ENCODE data around the gene WDR86. TPM values are rescaled to one million over a fixed set of nuclear protein-coding genes. Genes with fewer than 3 reads are reported as not detected.

Gene WDR86
- polyA plus RNA-seq, 1 donor (not counting 4 experiments of a cell fraction or from before 2014, with no cell fraction given) = not detected

GRCh38 chr7:151366166-151366879 is 43.5 kb downstream of the WDR86 start:
- Histone ChIP-seq H3K9me3 (ENCODE audit: control insufficient read depth, low read depth, low read length) (no peaks in the 10 kb centered on the region), H3K27me3 (ENCODE audit: control insufficient read depth, extremely low read depth, insufficient read depth, low read length) (no peaks in the 10 kb centered on the region), H3K9ac (ENCODE audit: control insufficient read depth, extremely low read depth, insufficient read depth, low read length) (no peak overlapping the region), H4K20me1 (ENCODE audit: control insufficient read depth, extremely low read depth, insufficient read depth, low read length) (no peaks in the 10 kb centered on the region), H3K4me1 (ENCODE audit: control insufficient read depth, extremely low read depth, insufficient read depth, low read length) (no peaks in the 10 kb centered on the region), H3K27ac (ENCODE audit: control insufficient read depth, insufficient read depth, low read length) (no peak overlapping the region), H3K4me2 (ENCODE audit: control insufficient read depth, extremely low read depth, insufficient read depth, low read depth, low read length) (no peak overlapping the region), H3K4me3 (ENCODE audit: control insufficient read depth in 2 of 3, extremely low read depth in 1 of 3, insufficient read depth in 2 of 3, low read depth in 1 of 3, low read length in 3 of 3) (no peak overlapping the region), H3K79me2 (ENCODE audit: control insufficient read depth, insufficient read depth, low read length) (no peaks in the 10 kb centered on the region), H2AFZ (ENCODE audit: control insufficient read depth, low read length) (no peak overlapping the region), H3K36me3 (ENCODE audit: control insufficient read depth in 2 of 2, extremely low read depth in 1 of 2, insufficient read depth in 2 of 2, low read length in 2 of 2) (peaks cover 3 to 4% of the 10 kb centered on the region in 2 experiments), H3K9me1 (ENCODE audit: control insufficient read depth, extremely low read depth, insufficient read depth, low read length) (no peaks in the 10 kb centered on the region)
- DNase-seq (ENCODE audit: low read depth, low spot score) (no peak), FAIRE-seq (no peak)
- dilution Hi-C loops (cut with MboI; ENCODE audit: extremely low pct_ligation_motif_present, low sequenced_read_pairs) = no loop called here
- TF ChIP-seq EZH2 (IDR thresholded peaks at IDR 0.05; ENCODE audit: low read length) (no peak), CTCF (optimal IDR thresholded peaks at IDR 0.05 in 1 of 3, IDR thresholded peaks at IDR 0.05 in 1 of 3, conservative IDR thresholded peaks at IDR 0.05 in 1 of 3; ENCODE audit: extremely low read depth in 1 of 3, insufficient read depth in 2 of 3, low read length in 3 of 3) (no peak)

- Histone ChIP-seq H2AFZ (ENCODE audit: control insufficient read depth, low read length) (no peak overlapping the region), H3K4me2 (ENCODE audit: control insufficient read depth, extremely low read depth, insufficient read depth, low read depth, low read length) (no peak overlapping the region), H3K9me1 (ENCODE audit: control insufficient read depth, extremely low read depth, insufficient read depth, low read length) (no peaks in the 10 kb centered on the region), H3K27me3 (ENCODE audit: control insufficient read depth, extremely low read depth, insufficient read depth, low read length) (no peaks in the 10 kb centered on the region), H3K4me3 (ENCODE audit: control insufficient read depth in 2 of 3, extremely low read depth in 1 of 3, insufficient read depth in 2 of 3, low read depth in 1 of 3, low read length in 3 of 3) (no peak overlapping the region), H3K36me3 (ENCODE audit: control insufficient read depth in 2 of 2, extremely low read depth in 1 of 2, insufficient read depth in 2 of 2, low read length in 2 of 2) (peaks cover 0 to 4% of the 10 kb centered on the region in 2 experiments), H3K79me2 (ENCODE audit: control insufficient read depth, insufficient read depth, low read length) (no peaks in the 10 kb centered on the region), H4K20me1 (ENCODE audit: control insufficient read depth, extremely low read depth, insufficient read depth, low read length) (no peaks in the 10 kb centered on the region), H3K4me1 (ENCODE audit: control insufficient read depth, extremely low read depth, insufficient read depth, low read length) (no peaks in the 10 kb centered on the region), H3K9ac (ENCODE audit: control insufficient read depth, extremely low read depth, insufficient read depth, low read length) (no peak overlapping the region), H3K27ac (ENCODE audit: control insufficient read depth, insufficient read depth, low read length) (no peak overlapping the region), H3K9me3 (ENCODE audit: control insufficient read depth, low read depth, low read length) (no peaks in the 10 kb centered on the region)
- dilution Hi-C loops (cut with MboI; ENCODE audit: extremely low pct_ligation_motif_present, low sequenced_read_pairs) = no loop called here
- DNase-seq (ENCODE audit: low read depth, low spot score) (no peak), FAIRE-seq (no peak)
- TF ChIP-seq EZH2 (IDR thresholded peaks at IDR 0.05; ENCODE audit: low read length) = no peak
- TF ChIP-seq CTCF (optimal IDR thresholded peaks at IDR 0.05 in 1 of 3, IDR thresholded peaks at IDR 0.05 in 1 of 3, conservative IDR thresholded peaks at IDR 0.05 in 1 of 3; ENCODE audit: extremely low read depth in 1 of 3, insufficient read depth in 2 of 3, low read length in 3 of 3) = no peak
Measured at GRCh38 chr7:151363182-151363581, 46.7 kb downstream of the WDR86 start.
